Measurements from ENCODE around the gene CACNG7. TPM values are rescaled to one million over a fixed set of nuclear protein-coding genes. Genes with fewer than 3 reads are reported as not detected.

The CACNG7 gene
- total RNA-seq, 3 donors from 2014 or later: 0.54 TPM; not detected in 2

GRCh38 chr19:53898166-53898565 lies 10.9 kb upstream of the CACNG7 start:
- Histone ChIP-seq H3K36me3 (ENCODE audit: low read depth) (no peaks in the 10 kb centered on the region), H3K4me1 (ENCODE audit: low read depth) (no peaks in the 10 kb centered on the region), H3K9me3 (no peaks in the 10 kb centered on the region), H3K4me3 (no peak overlapping the region)
- no peak for DNase-seq
- intact Hi-C loops (cut with DNase I, micrococcal nuclease): no loop called here
- ATAC-seq: no peak
- no peak for TF ChIP-seq CTCF (IDR thresholded peaks at IDR 0.05)

- Histone ChIP-seq H3K9me3 (no peaks in the 10 kb centered on the region), H3K36me3 (ENCODE audit: low read depth) (no peaks in the 10 kb centered on the region), H3K4me1 (ENCODE audit: low read depth) (no peaks in the 10 kb centered on the region), H3K4me3 (no peak overlapping the region)
- DNase-seq (no peak), ATAC-seq (no peak)
- no peak for TF ChIP-seq CTCF (IDR thresholded peaks at IDR 0.05)
- intact Hi-C loops (cut with DNase I, micrococcal nuclease): no loop called here
Measured at GRCh38 chr19:53898636-53899341, 10.3 kb upstream of the CACNG7 start.

- no peaks in the 10 kb centered on the region for H3K4me1 ChIP-seq (ENCODE audit: low read depth)
- TF ChIP-seq CTCF (IDR thresholded peaks at IDR 0.05): no peak
- no peak for ATAC-seq
- intact Hi-C loops (cut with DNase I, micrococcal nuclease): no loop called here
- no peak for DNase-seq
- H3K9me3 ChIP-seq: no peaks in the 10 kb centered on the region
- no peaks in the 10 kb centered on the region for H3K36me3 ChIP-seq (ENCODE audit: low read depth)
- no peak overlapping the region for H3K4me3 ChIP-seq
Measured at GRCh38 chr19:53900191-53900860, 8.8 kb upstream of the CACNG7 start.

- DNase-seq: peak in 1 of 3 donors; percentile 72
Measured at GRCh38 chr19:53903055-53903680, 5.9 kb upstream of the CACNG7 start.

GRCh38 chr19:53904909-53905308 lies 4.2 kb upstream of the CACNG7 start:
- no peak for TF ChIP-seq CTCF (IDR thresholded peaks at IDR 0.05)
- no peak for ATAC-seq
- intact Hi-C loops (cut with DNase I, micrococcal nuclease): no loop called here
- DNase-seq: no peak
- Histone ChIP-seq H3K36me3 (ENCODE audit: low read depth) (no peaks in the 10 kb centered on the region), H3K4me3 (no peak overlapping the region), H3K9me3 (no peaks in the 10 kb centered on the region), H3K4me1 (ENCODE audit: low read depth) (peaks cover 2% of the 10 kb centered on the region)

More at GRCh38 chr19:53903055-53903680, 5.9 kb upstream of the CACNG7 start:
- no peaks in the 10 kb centered on the region for H3K9me3 ChIP-seq
- H3K36me3 ChIP-seq (ENCODE audit: low read depth): no peaks in the 10 kb centered on the region
- no peak for TF ChIP-seq CTCF (IDR thresholded peaks at IDR 0.05)
- H3K4me1 ChIP-seq (ENCODE audit: low read depth): no peaks in the 10 kb centered on the region
- H3K4me3 ChIP-seq: no peak overlapping the region
- peak; percentile 66 for ATAC-seq
- intact Hi-C loops (cut with DNase I, micrococcal nuclease): no loop called here
